NCI-H524 (cell line): ENCODE measurements around the gene SPIN1.
A peak's percentile ranks its signal among the peaks of the same experiment; 100 is the strongest.

Source experiments
- DNase-seq, 2 experiments: peaks; one replicate each; lab custom pipeline; 2025; lab: John Stamatoyannopoulos, UW

The SPIN1 gene

GRCh38 chr9:88436379-88436778, 48.1 kb downstream of the SPIN1 start:
- no peak for DNase-seq

GRCh38 chr9:88437210-88438146, 49.2 kb downstream of the SPIN1 start:
- no peak for DNase-seq

GRCh38 chr9:88438811-88439210, 50.6 kb downstream of the SPIN1 start:
- DNase-seq = no peak

GRCh38 chr9:88441301-88442007, 53.2 kb downstream of the SPIN1 start:
- no peak for DNase-seq

- no peak for DNase-seq
These were observed 55.4 kb downstream of the SPIN1 start for GRCh38 chr9:88443480-88444113.

GRCh38 chr9:88446728-88447127, 58.5 kb downstream of the SPIN1 start:
- DNase-seq = no peak

- DNase-seq = no peak
These were observed 59.2 kb downstream of the SPIN1 start for GRCh38 chr9:88447431-88447830.

- no peak for DNase-seq
These were observed 62.9 kb downstream of the SPIN1 start for GRCh38 chr9:88451160-88451559.

- peak in 1 of 2 experiments; percentile 20 for DNase-seq
These were observed 70.6 kb downstream of the SPIN1 start for GRCh38 chr9:88458716-88459465.

GRCh38 chr9:88460587-88461332, 72.5 kb downstream of the SPIN1 start:
- DNase-seq = peak in 1 of 2 experiments; percentile 44

- no peak for DNase-seq
These were observed 73.9 kb downstream of the SPIN1 start for GRCh38 chr9:88462191-88462590.

GRCh38 chr9:88464851-88465250, 76.6 kb downstream of the SPIN1 start:
- DNase-seq = no peak

- DNase-seq = peak in 1 of 2 experiments; percentile 29
These were observed 80.0 kb downstream of the SPIN1 start for GRCh38 chr9:88468226-88468625.

- no peak for DNase-seq
These were observed 88.4 kb downstream of the SPIN1 start for GRCh38 chr9:88476491-88477271.

GRCh38 chr9:88477300-88477751, 89.1 kb downstream of the SPIN1 start:
- no peak for DNase-seq

GRCh38 chr9:88478246-88478645, 90.0 kb downstream of the SPIN1 start:
- DNase-seq = no peak

- DNase-seq = no peak
These were observed 93.7 kb downstream of the SPIN1 start for GRCh38 chr9:88481933-88482332.

- DNase-seq = no peak
These were observed 99.9 kb downstream of the SPIN1 start for GRCh38 chr9:88488166-88488565.

GRCh38 chr9:88494983-88495721, 106.9 kb downstream of the SPIN1 start:
- DNase-seq = no peak

GRCh38 chr9:88497224-88497623, 109.0 kb downstream of the SPIN1 start:
- no peak for DNase-seq
